Thyroid gland (tissue), 4 donors: ENCODE measurements around the gene SMIM43.

Source experiments
- CTCF ChIP-seq, 6 experiments: fragments of 200-600 bp in 3 of 6; fragments of 450-650 bp in 3 of 6; sonication (generic) in 3 of 6; IDR thresholded peaks; one replicate each; pipeline ENCODE4 v1.5.1; 2016 to 2019; ENCODE audit warnings: antibody characterized with exemption in 6 of 6, mild to moderate bottlenecking in 2 of 6, inconsistent platforms in 1 of 6, moderate library complexity in 1 of 6
- POLR2A ChIP-seq, 2 donors: fragments of 450-650 bp; IDR thresholded peaks; one replicate each; pipeline ENCODE4 v1.6.1; 2017; ENCODE audit warnings: antibody characterized with exemption in 2 of 2, mild to moderate bottlenecking in 2 of 2, moderate library complexity in 1 of 2

- TF ChIP-seq CTCF (IDR thresholded peaks at IDR 0.05): no peak
- TF ChIP-seq POLR2A (IDR thresholded peaks at IDR 0.05): no peak
These were observed 26.5 kb upstream of the SMIM43 start for GRCh38 chr4:121791481-121791880.
